ENCODE measurements around the gene RUNX2. TPM values are rescaled to one million over a fixed set of nuclear protein-coding genes. Genes with fewer than 3 reads are reported as not detected.

RUNX2 gene
- total and polyA plus RNA-seq, 4 donors: 0.09 to 1.5 (median 0.75) TPM

DNA sequence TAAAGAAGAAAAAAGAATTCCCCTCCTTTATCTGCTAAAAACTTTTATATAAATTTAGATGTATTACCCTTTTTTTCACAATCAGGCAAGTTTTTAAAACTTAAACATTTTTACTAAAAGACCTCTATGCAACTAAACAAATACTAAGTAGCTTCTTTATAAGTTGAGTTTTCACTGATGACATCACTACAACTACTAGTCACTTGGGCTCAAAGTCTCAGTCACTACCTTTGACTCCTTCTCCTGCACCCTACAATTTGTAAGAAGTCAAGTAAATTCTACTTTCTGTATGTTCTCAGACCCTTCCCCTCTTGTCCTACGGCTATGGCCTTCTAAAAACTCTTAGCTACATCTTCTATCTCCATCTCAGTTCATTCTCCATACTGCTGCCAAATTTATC lies 38.4 kb downstream of the RUNX2 start:
- Histone ChIP-seq H3K36me3 (ENCODE audit: control insufficient read depth in 4 of 4, insufficient read depth in 3 of 4, low read depth in 1 of 4, low read length in 3 of 4) (no peaks in the 10 kb centered on the region), H3K4me3 (ENCODE audit: low read depth in 1 of 3, low read length in 3 of 3) (no peak overlapping the region), H3K27ac (ENCODE audit: low read depth in 1 of 2, low read length in 2 of 2) (no peak overlapping the region), H3K27me3 (ENCODE audit: control insufficient read depth in 4 of 4, insufficient read depth in 4 of 4, low read length in 3 of 4) (no peaks in the 10 kb centered on the region), H3K9me3 (ENCODE audit: control insufficient read depth in 4 of 4, low read length in 3 of 4) (no peaks in the 10 kb centered on the region), H3K4me1 (ENCODE audit: control insufficient read depth in 4 of 4, insufficient read depth in 4 of 4, low read length in 3 of 4) (no peaks in the 10 kb centered on the region), H3K9ac (ENCODE audit: low read depth in 1 of 2, low read length in 2 of 2) (no peak overlapping the region)
- DNase-seq (ENCODE audit: low spot score): no peak
- TF ChIP-seq FOXA1 (IDR thresholded peaks at IDR 0.05) (no peak), HNF4G (IDR thresholded peaks at IDR 0.05) (no peak), RXRA (IDR thresholded peaks at IDR 0.05) (no peak), HNF4A (conservative IDR thresholded peaks at IDR 0.05) (no peak), YY1 (IDR thresholded peaks at IDR 0.05) (no peak), NR2F2 (IDR thresholded peaks at IDR 0.05) (no peak), RAD21 (IDR thresholded peaks at IDR 0.05) (no peak), SP1 (IDR thresholded peaks at IDR 0.05) (no peak), EGR1 (IDR thresholded peaks at IDR 0.05; ENCODE audit: low read depth in 2 of 2) (no peak), TAF1 (conservative IDR thresholded peaks at IDR 0.05) (no peak), GABPA (IDR thresholded peaks at IDR 0.05 in 1 of 2, conservative IDR thresholded peaks at IDR 0.05 in 1 of 2) (no peak), FOXA2 (IDR thresholded peaks at IDR 0.05) (no peak)
- TF ChIP-seq, protein P1, sequence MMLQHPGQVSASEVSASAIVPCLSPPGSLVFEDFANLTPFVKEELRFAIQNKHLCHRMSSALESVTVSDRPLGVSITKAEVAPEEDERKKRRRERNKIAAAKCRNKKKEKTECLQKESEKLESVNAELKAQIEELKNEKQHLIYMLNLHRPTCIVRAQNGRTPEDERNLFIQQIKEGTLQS (IDR thresholded peaks at IDR 0.05): no peak
- TF ChIP-seq, protein P2, sequence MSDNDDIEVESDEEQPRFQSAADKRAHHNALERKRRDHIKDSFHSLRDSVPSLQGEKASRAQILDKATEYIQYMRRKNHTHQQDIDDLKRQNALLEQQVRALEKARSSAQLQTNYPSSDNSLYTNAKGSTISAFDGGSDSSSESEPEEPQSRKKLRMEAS (IDR thresholded peaks at IDR 0.05): no peak
- TF ChIP-seq, protein P3, sequence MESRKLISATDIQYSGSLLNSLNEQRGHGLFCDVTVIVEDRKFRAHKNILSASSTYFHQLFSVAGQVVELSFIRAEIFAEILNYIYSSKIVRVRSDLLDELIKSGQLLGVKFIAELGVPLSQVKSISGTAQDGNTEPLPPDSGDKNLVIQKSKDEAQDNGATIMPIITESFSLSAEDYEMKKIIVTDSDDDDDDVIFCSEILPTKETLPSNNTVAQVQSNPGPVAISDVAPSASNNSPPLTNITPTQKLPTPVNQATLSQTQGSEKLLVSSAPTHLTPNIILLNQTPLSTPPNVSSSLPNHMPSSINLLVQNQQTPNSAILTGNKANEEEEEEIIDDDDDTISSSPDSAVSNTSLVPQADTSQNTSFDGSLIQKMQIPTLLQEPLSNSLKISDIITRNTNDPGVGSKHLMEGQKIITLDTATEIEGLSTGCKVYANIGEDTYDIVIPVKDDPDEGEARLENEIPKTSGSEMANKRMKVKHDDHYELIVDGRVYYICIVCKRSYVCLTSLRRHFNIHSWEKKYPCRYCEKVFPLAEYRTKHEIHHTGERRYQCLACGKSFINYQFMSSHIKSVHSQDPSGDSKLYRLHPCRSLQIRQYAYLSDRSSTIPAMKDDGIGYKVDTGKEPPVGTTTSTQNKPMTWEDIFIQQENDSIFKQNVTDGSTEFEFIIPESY (IDR thresholded peaks at IDR 0.05): no peak
- TF ChIP-seq, protein P4, sequence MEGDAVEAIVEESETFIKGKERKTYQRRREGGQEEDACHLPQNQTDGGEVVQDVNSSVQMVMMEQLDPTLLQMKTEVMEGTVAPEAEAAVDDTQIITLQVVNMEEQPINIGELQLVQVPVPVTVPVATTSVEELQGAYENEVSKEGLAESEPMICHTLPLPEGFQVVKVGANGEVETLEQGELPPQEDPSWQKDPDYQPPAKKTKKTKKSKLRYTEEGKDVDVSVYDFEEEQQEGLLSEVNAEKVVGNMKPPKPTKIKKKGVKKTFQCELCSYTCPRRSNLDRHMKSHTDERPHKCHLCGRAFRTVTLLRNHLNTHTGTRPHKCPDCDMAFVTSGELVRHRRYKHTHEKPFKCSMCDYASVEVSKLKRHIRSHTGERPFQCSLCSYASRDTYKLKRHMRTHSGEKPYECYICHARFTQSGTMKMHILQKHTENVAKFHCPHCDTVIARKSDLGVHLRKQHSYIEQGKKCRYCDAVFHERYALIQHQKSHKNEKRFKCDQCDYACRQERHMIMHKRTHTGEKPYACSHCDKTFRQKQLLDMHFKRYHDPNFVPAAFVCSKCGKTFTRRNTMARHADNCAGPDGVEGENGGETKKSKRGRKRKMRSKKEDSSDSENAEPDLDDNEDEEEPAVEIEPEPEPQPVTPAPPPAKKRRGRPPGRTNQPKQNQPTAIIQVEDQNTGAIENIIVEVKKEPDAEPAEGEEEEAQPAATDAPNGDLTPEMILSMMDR (IDR thresholded peaks at IDR 0.05; ENCODE audit: low read depth, low read length, missing input control): no peak
- 100% methylated on average over 1 of the region's 1 CpG for WGBS

DNA sequence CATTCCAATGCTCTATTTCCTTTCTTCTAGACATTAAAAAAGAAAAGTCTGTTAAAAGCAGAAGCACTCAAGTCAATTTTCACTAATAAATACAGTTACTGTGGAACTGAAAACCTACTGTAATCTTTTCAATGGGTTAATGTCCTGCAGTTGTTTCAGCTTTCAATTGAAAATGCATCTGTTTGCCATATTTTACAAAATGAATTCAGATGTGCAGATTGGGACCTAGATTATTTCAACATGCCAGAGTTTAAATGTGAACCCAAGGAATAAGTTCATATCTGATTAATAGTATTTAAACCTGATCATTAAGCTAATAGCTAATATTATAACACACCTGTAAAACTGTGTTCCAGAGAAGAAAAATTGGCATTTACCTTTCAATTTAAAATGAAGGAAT lies 39.9 kb downstream of the RUNX2 start:
- no peaks in the 10 kb centered on the region for H3K4me1 ChIP-seq (ENCODE audit: control insufficient read depth in 4 of 4, insufficient read depth in 4 of 4, low read length in 3 of 4)
- H3K9ac ChIP-seq (ENCODE audit: low read depth in 1 of 2, low read length in 2 of 2): no peak overlapping the region
- TF ChIP-seq JUND (IDR thresholded peaks at IDR 0.05): no peak
- TF ChIP-seq, protein P3 (IDR thresholded peaks at IDR 0.05): no peak
- TF ChIP-seq GABPA (IDR thresholded peaks at IDR 0.05 in 1 of 2, conservative IDR thresholded peaks at IDR 0.05 in 1 of 2): no peak
- TF ChIP-seq FOXA2 (IDR thresholded peaks at IDR 0.05): no peak
- no peak for TF ChIP-seq TAF1 (conservative IDR thresholded peaks at IDR 0.05)
- TF ChIP-seq, protein P1 (IDR thresholded peaks at IDR 0.05): no peak
- no peak for TF ChIP-seq HNF4A (conservative IDR thresholded peaks at IDR 0.05)
- no peak for TF ChIP-seq RXRA (IDR thresholded peaks at IDR 0.05)
- TF ChIP-seq FOXA1 (IDR thresholded peaks at IDR 0.05): no peak
- TF ChIP-seq EGR1 (IDR thresholded peaks at IDR 0.05; ENCODE audit: low read depth in 2 of 2): no peak
- TF ChIP-seq, protein P4 (IDR thresholded peaks at IDR 0.05; ENCODE audit: low read depth, low read length, missing input control): no peak
- TF ChIP-seq RAD21 (IDR thresholded peaks at IDR 0.05): no peak
- TF ChIP-seq, protein P2 (IDR thresholded peaks at IDR 0.05): no peak
- TF ChIP-seq, protein P5, sequence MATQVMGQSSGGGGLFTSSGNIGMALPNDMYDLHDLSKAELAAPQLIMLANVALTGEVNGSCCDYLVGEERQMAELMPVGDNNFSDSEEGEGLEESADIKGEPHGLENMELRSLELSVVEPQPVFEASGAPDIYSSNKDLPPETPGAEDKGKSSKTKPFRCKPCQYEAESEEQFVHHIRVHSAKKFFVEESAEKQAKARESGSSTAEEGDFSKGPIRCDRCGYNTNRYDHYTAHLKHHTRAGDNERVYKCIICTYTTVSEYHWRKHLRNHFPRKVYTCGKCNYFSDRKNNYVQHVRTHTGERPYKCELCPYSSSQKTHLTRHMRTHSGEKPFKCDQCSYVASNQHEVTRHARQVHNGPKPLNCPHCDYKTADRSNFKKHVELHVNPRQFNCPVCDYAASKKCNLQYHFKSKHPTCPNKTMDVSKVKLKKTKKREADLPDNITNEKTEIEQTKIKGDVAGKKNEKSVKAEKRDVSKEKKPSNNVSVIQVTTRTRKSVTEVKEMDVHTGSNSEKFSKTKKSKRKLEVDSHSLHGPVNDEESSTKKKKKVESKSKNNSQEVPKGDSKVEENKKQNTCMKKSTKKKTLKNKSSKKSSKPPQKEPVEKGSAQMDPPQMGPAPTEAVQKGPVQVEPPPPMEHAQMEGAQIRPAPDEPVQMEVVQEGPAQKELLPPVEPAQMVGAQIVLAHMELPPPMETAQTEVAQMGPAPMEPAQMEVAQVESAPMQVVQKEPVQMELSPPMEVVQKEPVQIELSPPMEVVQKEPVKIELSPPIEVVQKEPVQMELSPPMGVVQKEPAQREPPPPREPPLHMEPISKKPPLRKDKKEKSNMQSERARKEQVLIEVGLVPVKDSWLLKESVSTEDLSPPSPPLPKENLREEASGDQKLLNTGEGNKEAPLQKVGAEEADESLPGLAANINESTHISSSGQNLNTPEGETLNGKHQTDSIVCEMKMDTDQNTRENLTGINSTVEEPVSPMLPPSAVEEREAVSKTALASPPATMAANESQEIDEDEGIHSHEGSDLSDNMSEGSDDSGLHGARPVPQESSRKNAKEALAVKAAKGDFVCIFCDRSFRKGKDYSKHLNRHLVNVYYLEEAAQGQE (IDR thresholded peaks at IDR 0.05): no peak
- no peak for TF ChIP-seq NR2F2 (IDR thresholded peaks at IDR 0.05)
- TF ChIP-seq YY1 (IDR thresholded peaks at IDR 0.05): no peak
- no peak for TF ChIP-seq SP1 (IDR thresholded peaks at IDR 0.05)
- TF ChIP-seq HNF4G (IDR thresholded peaks at IDR 0.05): no peak
- H3K4me3 ChIP-seq (ENCODE audit: low read depth in 1 of 3, low read length in 3 of 3): no peak overlapping the region
- H3K27me3 ChIP-seq (ENCODE audit: control insufficient read depth in 4 of 4, insufficient read depth in 4 of 4, low read length in 3 of 4): no peaks in the 10 kb centered on the region
- no peaks in the 10 kb centered on the region for H3K9me3 ChIP-seq (ENCODE audit: control insufficient read depth in 4 of 4, low read length in 3 of 4)
- H3K27ac ChIP-seq (ENCODE audit: low read depth in 1 of 2, low read length in 2 of 2): no peak overlapping the region
- H3K36me3 ChIP-seq (ENCODE audit: control insufficient read depth in 4 of 4, insufficient read depth in 3 of 4, low read depth in 1 of 4, low read length in 3 of 4): no peaks in the 10 kb centered on the region
- DNase-seq (ENCODE audit: low spot score): no peak

Measured in liver (tissue), 9 donors.